ENCODE measurements around the gene FAM184A.

DNA sequence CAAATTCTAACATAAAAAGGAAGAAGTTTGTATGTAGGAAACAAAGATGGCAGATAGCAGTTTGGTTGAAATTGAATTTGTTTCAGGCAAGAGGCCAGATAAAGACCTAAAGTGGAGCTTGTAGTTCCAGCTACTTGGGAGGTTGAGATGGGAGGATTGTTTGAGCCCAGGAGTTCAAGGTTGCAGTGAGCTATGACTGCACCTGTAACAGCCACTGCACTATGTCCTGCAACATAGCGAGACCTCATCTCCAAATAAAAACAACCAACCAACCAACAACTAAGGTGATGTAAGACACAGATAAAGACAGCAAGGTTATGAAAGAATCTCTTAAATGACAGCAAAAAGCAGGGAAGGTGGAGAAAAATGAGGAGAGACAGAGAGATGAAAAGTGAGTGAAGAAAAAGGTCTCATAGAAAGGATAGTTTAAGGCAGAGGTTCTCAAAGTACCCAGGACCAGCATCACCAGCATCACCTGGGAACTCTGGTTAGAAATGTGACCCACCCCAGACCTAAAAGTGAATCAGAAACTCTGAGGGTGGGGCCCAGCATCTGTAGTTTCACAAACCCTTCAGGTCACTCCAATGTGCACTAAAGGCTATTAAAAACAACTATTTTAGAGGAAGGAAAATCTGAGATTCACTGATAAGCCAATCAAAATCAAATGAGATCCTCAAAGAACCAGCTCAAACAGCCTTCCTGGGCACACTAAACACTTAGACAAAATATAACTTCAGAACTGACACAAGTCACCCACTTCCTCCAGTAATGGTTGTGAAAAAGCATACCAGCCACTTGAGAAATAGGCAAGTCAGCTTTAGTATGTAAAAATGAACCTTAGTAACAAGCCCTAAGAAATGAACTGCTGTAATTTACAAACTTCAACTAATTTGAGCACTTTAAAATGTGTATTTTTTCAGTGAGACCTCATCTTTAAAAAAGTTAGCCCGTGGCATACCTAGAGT lies 57.6 kb downstream of the FAM184A start:
- TF ChIP-seq, protein P1, sequence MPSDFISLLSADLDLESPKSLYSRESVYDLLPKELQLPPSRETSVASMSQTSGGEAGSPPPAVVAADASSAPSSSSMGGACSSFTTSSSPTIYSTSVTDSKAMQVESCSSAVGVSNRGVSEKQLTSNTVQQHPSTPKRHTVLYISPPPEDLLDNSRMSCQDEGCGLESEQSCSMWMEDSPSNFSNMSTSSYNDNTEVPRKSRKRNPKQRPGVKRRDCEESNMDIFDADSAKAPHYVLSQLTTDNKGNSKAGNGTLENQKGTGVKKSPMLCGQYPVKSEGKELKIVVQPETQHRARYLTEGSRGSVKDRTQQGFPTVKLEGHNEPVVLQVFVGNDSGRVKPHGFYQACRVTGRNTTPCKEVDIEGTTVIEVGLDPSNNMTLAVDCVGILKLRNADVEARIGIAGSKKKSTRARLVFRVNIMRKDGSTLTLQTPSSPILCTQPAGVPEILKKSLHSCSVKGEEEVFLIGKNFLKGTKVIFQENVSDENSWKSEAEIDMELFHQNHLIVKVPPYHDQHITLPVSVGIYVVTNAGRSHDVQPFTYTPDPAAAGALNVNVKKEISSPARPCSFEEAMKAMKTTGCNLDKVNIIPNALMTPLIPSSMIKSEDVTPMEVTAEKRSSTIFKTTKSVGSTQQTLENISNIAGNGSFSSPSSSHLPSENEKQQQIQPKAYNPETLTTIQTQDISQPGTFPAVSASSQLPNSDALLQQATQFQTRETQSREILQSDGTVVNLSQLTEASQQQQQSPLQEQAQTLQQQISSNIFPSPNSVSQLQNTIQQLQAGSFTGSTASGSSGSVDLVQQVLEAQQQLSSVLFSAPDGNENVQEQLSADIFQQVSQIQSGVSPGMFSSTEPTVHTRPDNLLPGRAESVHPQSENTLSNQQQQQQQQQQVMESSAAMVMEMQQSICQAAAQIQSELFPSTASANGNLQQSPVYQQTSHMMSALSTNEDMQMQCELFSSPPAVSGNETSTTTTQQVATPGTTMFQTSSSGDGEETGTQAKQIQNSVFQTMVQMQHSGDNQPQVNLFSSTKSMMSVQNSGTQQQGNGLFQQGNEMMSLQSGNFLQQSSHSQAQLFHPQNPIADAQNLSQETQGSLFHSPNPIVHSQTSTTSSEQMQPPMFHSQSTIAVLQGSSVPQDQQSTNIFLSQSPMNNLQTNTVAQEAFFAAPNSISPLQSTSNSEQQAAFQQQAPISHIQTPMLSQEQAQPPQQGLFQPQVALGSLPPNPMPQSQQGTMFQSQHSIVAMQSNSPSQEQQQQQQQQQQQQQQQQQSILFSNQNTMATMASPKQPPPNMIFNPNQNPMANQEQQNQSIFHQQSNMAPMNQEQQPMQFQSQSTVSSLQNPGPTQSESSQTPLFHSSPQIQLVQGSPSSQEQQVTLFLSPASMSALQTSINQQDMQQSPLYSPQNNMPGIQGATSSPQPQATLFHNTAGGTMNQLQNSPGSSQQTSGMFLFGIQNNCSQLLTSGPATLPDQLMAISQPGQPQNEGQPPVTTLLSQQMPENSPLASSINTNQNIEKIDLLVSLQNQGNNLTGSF (CRISPR knock-in tag; IDR thresholded peaks at IDR 0.05), result no peak
- TF ChIP-seq ZNF337 (CRISPR knock-in tag; IDR thresholded peaks at IDR 0.05; ENCODE audit: borderline replicate concordance, low read depth), result no peak
